ES-I3 (cell line): ENCODE measurements around the gene CLEC16A.

Experiments
- H3K36me3 ChIP-seq: 2 replicates; pipeline ENCODE4 v1.6.1; 2013; ENCODE audit warnings: mild to moderate bottlenecking, low read length, control low read depth, moderate library complexity; ENCODE audit not compliant: insufficient read depth
- H3K4me1 ChIP-seq: 2 replicates; pipeline ENCODE4 v1.6.1; 2013; ENCODE audit warnings: mild to moderate bottlenecking, control low read depth, low read length; ENCODE audit not compliant: insufficient read depth
- H3K9ac ChIP-seq: 2 replicates; pipeline ENCODE4 v1.6.1; 2013; ENCODE audit warnings: low read depth, mild to moderate bottlenecking, low read length, moderate library complexity
- H3K9me3 ChIP-seq: 2 replicates; pipeline ENCODE4 v1.6.1; 2013; ENCODE audit warnings: mild to moderate bottlenecking, low read length, moderate library complexity; ENCODE audit not compliant: control insufficient read depth, insufficient read depth

Gene CLEC16A

DNA sequence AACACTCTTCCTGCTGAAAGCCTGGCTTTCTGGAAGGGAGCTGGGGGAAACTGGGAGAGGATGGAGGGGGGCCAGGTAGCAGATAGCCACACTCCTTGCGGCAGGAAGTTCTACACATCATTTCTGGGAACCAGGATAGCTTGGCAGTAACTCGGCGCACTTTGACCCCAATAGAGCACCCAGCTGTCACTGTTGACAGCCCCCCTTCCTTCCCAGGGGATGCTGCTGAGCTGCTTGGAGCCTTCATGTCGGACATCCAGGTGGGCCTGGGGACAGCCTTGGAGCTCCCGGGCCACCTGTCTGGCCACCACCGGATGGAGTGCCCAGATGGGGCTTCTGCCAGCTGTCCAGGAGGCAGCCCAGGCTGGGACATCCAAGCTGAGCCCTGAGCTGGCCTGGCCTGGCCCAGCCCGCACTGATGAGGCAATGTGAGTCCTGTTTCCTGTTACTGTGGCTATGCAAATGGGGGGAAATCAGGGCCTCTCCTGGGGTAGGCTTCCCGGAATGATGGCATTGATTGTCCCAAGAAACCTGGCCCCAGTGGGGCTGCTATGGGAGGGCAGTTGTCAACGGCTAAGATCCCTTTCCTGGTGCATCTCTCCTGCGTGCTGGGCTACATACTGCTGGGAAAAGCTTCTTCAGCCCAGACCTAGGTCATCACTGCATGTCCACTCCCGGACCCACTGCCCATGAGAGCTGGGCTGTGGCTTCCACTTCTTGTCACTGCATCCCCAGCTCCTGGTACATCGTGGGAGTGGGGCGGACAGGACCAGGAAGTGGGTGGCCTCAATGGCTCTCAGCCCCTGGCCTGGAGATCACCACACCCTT lies 261.6 kb downstream of the CLEC16A start:
- no peak overlapping the region for H3K9ac ChIP-seq
- no peaks in the 10 kb centered on the region for H3K36me3 ChIP-seq
- H3K4me1 ChIP-seq = peaks cover 32% of the 10 kb centered on the region
- 0 out of 2 replicates have a peak, but pooled peaks cover 3% of the 10 kb centered on the region for H3K9me3 ChIP-seq

DNA sequence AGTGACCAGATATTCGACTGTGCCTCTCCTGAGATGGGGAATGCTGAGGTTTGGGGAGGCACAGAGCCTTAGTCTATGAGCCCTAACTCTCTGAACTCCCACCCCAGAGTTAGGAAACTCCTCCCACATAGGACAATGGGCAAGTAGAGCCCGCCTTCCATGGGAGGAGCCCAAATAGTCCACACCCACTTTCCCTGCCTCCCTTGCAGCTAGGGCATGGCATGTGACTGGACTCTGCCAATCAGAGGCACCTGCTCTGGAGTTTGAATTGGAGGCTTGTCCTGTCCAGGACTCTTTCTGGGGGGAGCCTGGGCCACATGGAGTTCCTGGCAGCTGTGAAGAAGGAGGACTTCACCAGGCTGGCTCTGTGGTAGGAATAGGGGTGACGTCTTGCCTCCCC lies 263.3 kb downstream of the CLEC16A start:
- Histone ChIP-seq H3K9me3 (0 out of 2 replicates have a peak, but pooled peaks cover 3% of the 10 kb centered on the region), H3K9ac (no peak overlapping the region), H3K36me3 (no peaks in the 10 kb centered on the region), H3K4me1 (peaks cover 17% of the 10 kb centered on the region)

DNA sequence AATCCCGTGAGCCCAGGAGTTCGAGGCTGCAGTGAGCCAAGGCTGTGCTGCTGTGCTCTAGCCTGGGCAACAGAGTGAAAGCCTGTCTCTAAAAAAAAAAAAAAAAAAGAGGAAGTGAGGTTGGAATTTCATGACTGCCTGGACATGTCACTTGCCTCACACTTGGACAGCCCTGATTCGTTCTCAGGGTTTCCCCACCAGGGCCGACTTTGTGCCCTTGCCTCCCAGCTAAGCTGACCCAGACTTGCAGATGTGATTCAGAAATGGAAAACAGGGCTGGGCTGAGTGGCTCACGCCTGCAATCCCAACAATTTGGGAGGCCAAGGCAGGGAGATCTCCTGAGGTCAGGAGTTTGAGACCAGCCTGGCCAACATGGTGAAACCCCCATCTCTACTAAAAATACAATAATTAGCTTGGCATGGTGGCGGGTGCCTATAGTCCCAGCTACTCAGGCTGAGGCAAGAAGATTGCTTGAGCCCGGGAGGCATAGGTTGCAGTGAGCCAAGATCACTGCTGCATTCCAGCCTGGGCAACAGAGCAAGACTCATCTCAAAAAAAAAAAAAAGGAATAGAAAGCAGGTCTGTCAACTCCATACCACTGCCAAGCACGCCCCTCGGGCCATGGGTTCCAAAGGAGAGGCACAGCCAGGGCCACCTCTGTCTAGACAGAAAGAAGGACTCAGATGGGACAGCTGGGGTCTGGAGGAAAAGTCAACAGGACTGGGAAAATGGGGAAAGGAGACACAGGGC lies 264.7 kb downstream of the CLEC16A start:
- H3K4me1 ChIP-seq = peaks cover 11% of the 10 kb centered on the region; the same call in 1 of the 2 replicates
- no peaks in the 10 kb centered on the region for H3K36me3 ChIP-seq
- 0 out of 2 replicates have a peak, but pooled peaks cover 3% of the 10 kb centered on the region for H3K9me3 ChIP-seq
- H3K9ac ChIP-seq = no peak overlapping the region

DNA sequence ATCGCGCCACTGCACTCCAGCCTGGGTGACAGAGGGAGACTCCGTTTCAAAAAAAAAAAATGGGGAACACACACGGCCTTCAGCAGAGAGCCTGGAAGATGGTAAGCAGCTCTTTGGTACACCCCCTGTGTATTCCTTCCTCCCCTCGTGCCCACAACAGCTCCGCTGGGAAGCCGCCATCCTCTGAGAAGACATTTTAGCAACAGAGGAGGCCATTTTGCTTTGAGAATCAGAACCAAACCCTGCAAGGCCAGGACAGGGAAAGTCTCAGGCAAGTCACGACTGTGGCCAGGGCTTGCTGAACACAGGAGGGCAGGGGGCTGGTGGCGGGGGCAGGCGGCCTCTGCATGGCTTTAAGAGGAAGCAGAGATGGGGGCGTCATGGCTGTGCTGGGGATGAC lies 265.9 kb downstream of the CLEC16A start:
- no peak overlapping the region for H3K9ac ChIP-seq
- H3K9me3 ChIP-seq = 0 out of 2 replicates have a peak, but pooled peaks cover 3% of the 10 kb centered on the region
- peaks cover 11% of the 10 kb centered on the region; the same call in 1 of the 2 replicates for H3K4me1 ChIP-seq
- H3K36me3 ChIP-seq = no peaks in the 10 kb centered on the region

DNA sequence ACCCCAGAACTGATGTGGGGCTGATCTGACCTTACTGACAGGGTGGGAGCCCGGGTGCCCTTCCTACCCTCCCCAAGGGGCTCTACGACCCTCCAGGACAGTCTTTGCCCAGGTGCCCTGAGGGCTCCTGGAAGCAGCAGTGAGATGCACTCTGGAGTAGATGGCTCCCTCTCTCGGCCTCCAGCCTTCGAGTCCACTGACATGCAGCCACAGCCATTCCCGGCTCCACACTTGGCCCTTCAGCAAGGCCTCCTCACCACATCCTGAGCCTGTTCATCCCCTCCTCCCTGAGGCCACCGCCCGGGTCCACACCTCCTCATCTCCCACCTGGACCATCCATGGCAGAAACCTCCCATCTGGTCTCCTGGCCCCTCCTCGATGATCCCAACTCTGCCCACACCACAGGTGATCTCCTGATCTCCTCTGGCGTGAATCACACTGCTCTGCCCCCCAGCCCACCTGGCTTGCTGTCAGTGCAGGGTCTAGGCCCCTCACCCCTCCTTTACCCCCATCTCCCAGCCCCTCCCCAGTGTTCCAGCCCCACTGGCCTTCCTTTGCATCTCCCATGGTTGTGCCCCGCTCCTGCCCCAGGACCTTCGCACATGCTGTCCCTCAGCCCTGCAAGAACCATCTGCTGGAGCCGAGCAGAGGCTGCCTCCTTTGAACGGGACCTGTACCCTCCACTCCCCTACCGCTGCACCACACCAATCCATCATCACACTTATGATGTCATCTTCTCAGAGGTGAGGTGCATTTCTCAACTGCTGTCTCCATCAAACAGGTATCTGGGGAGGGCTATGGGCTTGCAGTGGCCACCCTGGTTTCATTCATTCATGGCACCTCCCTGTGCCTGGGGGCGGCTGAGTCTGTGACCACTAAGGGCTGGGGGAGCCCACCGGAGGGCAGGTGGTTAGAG lies 267.0 kb downstream of the CLEC16A start:
- Histone ChIP-seq H3K36me3 (no peaks in the 10 kb centered on the region), H3K4me1 (peaks cover 3% of the 10 kb centered on the region; the same call in 1 of the 2 replicates), H3K9me3 (peaks cover 3% of the 10 kb centered on the region; the same call in 1 of the 2 replicates), H3K9ac (no peak overlapping the region)

DNA sequence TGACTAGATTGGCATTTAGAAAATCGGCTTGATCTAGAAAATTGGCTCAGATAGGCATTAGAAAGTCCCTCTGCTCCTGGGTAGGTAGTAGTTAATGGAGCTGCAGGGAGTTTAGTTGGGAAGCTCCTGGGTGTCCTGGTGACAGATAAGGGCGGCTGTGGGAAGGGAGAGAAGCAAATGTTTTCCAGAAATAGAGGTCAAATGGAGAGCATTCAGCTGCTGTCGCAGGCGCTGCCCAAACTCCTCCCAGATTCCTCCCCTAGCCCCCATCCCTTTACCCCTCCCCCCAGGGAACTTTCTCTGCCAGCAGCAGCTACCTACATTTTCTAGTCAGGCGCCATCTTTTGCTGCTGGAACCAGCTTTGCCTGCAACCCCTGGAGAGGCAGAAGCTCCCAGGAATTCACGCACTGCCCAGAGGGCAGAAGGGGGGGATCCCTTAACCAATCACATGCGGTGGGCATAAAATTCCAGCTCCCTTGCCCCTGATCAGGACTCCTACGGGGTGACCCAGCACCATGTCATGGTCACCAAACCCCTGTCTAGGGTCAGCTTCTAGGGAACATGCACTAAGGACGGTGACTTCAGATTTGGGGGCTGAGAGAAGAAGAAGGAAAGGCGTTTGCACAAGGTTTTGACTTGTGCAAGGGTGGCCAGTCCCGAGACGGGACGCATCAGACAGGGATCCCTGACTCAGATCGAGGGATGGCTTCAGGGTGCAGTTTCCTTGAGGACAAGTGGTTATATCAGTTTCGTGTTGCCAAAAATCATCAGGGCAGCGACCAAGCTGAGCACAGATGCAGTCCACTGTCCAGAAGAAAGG lies 267.8 kb downstream of the CLEC16A start:
- Histone ChIP-seq H3K9ac (no peak overlapping the region), H3K36me3 (no peaks in the 10 kb centered on the region), H3K4me1 (no peaks in the 10 kb centered on the region), H3K9me3 (peaks cover 3% of the 10 kb centered on the region)

DNA sequence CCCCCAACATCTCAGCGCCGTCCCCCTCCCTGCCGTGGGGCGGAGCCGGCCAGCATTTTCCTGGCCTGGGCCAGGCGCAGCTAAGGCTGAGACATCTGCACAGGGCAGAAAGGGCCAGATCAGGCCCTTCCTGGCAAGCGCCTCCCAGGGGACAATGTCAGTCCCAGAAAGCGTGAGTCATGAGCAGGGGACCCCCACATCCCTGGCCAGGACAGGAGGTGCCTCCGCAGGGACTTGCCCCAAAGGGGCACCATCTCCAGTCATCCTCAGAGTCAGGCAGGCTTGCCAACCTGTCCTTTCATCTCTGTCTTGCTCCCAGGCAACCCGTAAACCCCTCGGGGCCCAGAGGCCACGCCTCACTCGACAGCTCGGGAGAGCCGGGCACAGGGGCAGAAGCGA lies 268.4 kb downstream of the CLEC16A start:
- no peaks in the 10 kb centered on the region for H3K36me3 ChIP-seq
- H3K4me1 ChIP-seq = no peaks in the 10 kb centered on the region
- H3K9ac ChIP-seq = no peak overlapping the region
- no peaks in the 10 kb centered on the region; the same call in none of the 2 replicates for H3K9me3 ChIP-seq

DNA sequence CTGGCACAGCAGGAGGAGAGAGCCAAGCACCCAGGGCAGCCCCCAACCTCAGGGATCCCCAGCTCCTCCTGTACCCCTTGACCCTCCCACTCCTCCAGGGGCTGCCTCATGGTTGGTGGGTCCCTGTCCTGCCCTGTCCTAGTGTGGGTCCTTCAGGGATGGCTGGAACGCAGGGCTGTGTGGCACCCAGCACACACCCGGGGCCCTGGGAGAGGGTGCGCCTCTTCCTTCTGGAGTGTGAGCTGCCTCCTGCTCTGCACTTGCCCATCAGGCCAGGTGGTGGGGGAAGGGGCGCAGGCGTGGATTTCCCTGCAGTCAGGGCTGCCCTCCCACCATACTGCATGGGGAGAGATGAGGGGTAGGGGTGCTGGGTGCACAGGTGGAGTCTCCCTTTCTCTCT lies 269.0 kb downstream of the CLEC16A start:
- Histone ChIP-seq H3K9ac (no peak overlapping the region), H3K9me3 (peaks cover 3% of the 10 kb centered on the region), H3K36me3 (no peaks in the 10 kb centered on the region), H3K4me1 (no peaks in the 10 kb centered on the region)

DNA sequence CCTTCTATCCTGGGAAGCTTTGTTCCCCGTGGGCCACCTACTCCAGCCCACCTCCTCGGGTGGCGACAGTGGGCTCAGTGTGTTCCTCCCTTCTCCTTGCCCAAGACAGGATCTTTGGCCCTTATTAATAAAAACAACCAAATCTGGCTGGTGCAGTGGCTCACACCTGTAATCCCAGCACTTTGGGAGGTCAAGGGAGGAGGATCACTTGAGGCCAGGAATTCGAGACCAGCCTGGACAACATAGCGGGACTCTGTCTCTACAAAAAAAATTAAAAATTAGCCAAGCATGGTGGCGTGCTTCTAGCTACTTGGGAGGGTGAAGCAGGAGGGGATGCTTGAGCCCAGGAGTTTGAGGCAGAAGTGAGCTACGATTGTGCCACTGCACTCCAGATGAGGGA lies 269.4 kb downstream of the CLEC16A start:
- Histone ChIP-seq H3K9ac (no peak overlapping the region), H3K9me3 (peaks cover 7% of the 10 kb centered on the region), H3K36me3 (no peaks in the 10 kb centered on the region), H3K4me1 (no peaks in the 10 kb centered on the region)

DNA sequence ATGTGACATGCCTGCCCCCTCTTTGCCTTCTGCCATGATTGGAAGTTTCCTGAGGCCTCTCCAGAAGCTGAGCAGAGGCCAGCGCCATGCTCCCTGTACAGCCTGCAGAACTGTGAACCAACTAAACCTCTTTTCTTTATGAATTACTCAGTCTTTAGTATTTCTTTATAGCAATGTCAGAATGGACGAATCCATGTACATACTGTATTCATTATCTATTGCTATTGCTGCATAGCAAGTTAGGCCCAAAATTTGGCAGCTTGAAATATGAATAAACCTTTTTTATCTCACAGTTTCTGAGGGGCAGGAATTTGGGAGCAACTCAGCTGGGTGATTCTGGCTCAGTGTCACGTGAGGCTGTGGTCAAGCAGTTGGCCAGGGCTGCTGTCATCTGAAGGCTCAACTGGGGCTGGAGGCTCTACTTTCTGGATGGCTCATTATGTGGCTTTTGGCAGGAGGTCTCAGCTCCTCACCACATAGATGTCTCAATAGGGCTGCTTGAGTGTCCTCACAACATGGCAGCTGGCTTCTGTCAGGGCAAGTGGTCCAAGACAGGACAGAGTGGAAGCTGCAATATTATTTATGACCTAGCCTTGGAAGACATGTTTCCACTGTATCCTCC lies 271.7 kb downstream of the CLEC16A start:
- Histone ChIP-seq H3K4me1 (no peaks in the 10 kb centered on the region), H3K9me3 (peaks cover 10% of the 10 kb centered on the region), H3K9ac (no peak overlapping the region), H3K36me3 (no peaks in the 10 kb centered on the region)

DNA sequence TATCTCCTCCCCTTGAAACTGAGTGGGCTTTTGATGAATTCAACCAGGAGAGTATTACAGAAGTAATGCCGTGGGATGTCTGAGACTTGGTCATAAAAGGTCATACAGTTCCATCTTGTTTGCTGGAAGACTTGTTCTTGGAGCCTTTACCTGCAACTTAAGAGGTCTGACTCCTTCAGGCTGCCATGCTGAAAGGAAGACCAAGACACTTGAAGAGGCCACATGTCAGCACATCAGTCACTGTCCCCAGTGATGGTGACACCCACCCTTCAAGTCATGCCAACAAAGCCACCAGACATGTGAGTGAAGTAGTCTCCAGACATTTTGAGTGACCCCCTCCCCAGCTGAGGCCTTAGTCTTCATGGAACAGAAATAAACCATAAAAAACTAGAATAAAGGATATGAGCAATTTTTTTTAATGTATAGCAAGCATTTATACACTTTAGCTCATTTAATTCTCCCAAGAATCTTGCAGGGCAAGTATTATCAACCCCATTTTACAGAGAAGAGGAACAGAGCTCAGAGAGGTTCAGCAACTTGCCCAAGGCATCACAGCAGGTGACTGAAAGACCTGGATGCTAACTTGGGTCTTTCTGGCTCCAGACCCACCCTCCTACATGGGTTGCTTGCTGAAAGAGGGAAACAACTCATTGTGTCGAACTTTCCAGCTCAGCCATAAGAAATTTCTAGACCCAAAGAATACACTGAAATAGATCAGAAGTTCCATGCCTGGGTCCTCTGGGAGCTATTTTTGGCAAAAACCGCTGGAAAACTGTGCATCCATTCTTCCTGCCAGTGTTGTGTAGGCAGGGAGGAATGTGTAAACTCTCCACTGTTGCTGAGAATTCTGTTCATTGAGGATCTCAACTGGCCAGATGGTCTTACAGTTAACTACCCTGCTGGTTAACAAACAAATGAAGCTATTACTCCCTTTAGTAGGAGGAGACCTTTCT lies 273.6 kb downstream of the CLEC16A start:
- peaks cover 10% of the 10 kb centered on the region for H3K9me3 ChIP-seq
- no peaks in the 10 kb centered on the region for H3K36me3 ChIP-seq
- H3K9ac ChIP-seq = no peak overlapping the region
- H3K4me1 ChIP-seq = no peaks in the 10 kb centered on the region

DNA sequence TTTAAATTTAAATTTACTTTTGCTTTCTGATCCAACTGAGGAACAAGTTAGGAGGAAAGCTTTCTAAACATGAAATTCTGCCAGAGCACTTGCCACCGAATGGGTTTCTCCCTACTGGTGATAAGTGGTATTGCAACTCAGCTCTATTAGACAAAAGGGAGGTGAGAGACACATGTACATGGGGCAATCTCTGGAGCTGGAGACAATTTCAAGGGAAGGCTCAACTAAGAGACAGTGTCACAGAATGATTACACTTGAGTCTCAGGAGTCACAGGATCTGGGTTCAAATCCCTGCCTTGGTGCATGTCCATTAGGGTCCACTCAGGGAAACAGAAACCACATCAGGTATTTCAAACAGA lies 274.2 kb downstream of the CLEC16A start:
- Histone ChIP-seq H3K4me1 (no peaks in the 10 kb centered on the region), H3K9ac (no peak overlapping the region), H3K9me3 (peaks cover 10% of the 10 kb centered on the region), H3K36me3 (no peaks in the 10 kb centered on the region)
